Activated T-cell treated with anti-CD3 and anti-CD28 coated beads, Interleukin-2, amount 50 U/mL, for 48 hours (primary cell): ENCODE measurements around the gene MYEOV.

Experiments
- DNase-seq, 2 experiments: peaks; one replicate each; pipeline ENCODE4 v3.0.0-alpha.2; 2020

MYEOV gene

GRCh38 chr11:69288883-69289242, 5.1 kb upstream of the MYEOV start:
- no peak for DNase-seq

DNA sequence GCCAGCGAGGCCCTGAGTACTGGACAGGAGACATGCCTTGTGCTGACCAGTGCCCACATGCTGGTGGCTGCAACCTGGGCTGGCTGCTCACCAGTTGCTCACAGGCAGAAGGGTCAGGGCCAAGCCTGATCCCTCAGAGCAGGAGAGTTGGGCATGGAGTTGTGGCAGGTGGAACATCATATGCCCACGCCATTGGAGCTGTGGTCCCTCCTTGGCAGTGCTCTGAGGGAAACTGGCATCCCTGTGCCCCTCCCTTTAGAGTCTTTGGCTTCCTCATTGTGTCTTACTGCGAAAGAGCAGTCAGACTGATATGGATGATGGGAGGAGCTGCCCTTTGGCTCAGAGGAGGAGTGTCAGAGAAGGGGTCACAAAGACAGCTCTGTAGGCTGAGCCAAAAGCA, 3.1 kb upstream of the MYEOV start:
- DNase-seq = no peak

- no peak for DNase-seq
These were observed 2.4 kb upstream of the MYEOV start for GRCh38 chr11:69291459-69292110.

DNA sequence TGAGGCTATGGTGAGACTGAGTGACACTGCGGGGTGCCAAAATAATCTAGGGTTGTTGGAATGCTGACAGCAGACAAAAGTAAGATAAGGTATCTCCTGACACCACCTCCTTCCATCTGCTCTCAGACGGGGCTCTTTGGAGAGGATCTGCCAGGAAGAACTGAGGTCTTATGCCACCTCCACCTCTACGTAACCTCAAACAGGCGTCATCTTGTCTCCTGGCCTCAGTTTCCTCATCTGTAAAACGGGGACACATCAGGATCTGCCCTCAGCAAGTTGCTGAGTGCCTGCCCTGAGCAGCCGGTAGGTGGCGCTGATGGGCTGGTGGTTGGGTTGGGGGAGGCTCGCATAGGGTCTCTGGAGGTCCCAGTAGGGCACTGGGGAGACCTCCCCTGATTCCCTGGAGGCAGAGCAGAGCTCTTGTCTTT, 1.7 kb upstream of the MYEOV start:
- DNase-seq = peak; percentile 67 to 69

DNA sequence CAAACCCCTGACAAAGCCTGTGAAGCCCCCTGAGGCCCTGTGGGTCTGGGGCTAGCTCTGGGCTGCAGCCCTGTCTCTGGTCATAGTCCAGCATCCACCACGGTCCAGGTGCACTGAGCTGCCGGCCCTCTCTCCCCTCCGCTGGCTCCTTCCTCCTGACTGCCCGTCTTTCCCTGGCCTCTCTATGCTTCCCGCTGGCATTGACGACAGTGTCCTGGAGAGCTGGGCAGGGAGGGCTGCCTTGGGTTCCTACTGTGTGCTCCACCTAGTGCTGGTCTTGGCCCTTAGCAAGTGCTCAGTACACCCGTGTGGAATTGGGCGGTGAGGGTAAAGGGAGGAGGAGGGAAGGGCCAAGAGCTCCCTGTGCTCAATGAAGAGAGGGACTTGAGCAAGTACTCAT, 868 bp upstream of the MYEOV start:
- no peak for DNase-seq

DNA sequence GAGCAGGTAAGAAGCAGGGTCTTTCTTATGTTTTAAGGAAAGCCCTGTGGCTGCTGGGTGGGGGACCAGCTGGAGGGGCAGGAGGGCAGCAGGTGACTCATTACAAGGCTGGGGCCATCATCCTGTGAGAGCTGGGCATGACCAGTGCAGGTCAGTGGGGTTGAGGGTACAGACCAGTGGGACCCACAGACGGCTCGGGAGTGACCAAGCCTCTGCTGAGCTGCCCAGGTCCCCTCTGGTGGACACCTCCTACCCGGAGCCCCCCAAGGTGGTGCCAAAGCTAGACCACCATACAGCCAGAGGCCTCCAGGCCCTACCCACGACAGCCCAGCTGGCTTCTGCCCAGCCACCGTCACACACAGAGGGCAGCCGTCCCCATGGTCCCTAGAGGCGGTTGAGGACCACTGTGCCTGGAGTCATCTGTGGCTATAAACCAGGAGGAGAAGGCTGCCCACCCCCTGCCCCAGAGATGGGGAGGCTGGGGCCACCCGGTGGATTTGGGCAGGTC, 670 bp downstream of the MYEOV start:
- DNase-seq = no peak

- DNase-seq = no peak
These were observed 1.4 kb downstream of the MYEOV start for GRCh38 chr11:69295079-69295994.

DNA sequence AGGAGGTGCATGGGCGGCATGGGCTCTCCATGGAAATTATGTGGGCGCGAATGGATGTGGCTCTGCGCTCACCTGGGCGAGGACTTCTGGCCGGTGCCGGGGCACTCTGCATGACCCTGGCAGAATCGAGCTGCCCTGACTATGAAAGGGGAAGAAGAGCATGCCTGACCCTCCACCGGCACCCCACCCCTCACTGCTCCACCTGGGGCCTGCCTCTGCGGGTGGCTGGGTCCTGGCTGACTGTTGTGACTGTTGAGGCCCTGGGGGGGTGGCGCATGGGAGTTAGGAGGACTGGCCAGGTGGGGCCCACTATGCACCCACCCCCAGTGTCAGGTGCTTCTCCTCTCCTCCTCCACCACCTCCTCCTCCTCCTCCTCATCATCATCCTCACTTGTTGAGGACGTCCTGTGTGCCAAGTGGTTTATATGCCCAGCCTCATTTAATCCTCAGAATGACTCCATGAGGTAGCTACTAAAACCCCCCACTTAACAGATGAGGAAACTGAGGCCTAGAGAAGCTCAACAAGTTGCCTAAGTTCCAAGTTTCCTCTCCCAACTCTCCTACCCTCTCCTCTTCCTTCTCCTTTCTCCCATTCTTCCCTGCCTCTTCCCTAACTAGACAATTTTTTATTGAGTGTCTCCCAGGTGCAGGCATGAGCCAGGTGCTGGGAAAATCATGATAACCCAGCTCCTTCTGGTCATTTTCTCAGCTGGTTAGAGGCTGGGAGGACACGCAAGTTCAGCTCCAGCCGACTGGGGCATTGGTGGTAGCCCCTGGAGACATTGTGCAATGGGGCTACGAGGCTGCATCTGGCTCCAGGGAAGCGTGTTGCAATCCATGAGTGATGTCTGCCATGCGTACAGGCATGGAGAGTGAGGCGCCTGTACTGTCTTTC, 2.3 kb downstream of the MYEOV start:
- DNase-seq = no peak

DNA sequence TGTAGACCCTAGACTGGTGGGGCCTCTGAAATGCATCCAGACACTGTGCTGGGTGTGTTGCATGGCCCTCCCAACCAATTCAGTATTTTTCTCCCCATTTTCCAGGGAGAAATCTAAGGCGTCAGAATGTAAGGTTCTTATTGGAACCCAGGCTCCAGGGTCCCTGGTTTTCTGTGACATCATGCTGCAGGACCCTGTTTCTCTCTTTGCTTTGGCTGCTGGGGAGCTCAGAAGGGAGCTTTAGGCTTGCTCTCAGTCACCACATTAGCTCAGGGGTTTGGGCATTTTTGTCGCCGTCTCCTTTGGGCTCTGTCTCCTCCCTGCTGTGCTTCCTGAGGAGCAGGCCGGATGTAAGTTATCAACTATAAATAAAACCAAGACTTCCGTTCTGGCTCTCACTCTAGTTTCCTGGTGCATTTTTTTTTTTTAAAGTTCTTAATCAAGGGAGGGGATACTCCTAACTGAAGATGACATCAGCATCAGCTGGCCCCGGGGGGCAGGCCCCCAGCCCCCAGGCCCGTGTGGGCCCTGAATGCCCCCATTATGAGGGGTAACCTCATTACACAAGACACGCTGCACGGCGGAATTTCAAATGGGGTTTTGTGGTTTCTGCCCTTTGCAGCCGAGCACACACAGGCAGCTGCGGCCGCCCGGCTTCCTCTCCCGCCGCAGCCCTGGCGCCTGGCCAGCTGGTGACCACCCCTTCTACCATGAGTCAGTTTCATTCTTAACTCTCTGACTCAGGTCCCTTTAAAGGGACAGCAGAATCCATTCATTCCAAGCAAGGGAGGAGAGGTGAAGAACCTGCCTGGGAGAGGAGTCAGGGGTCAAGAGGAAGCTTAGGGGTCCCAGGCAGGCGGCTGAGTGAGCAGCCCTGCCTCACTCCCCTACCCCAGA, 3.2 kb downstream of the MYEOV start:
- DNase-seq = peak; percentile 92

DNA sequence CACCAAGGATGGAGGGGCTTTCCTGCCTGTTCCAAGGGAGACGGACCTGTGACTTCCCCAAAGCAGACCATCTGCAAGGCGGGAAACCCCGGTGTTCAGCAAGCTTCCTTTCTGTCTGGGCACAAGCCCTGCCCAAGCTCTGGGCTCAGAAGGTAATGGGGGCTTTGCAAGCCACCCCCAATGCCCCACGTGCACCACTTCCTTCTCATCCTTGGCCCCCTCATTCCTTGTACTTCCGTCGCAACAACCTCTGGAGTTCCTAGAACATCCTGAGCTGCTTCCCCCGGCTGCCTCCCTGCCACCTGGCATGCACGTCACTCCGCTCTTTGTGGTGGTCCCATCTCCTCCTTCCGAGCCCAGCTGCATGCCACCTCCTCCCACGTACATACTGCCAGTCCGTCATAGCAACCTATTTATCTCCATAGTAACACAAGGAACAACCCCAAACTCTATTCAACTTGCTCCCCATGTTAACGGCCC, 3.9 kb downstream of the MYEOV start:
- DNase-seq = peak in 1 of 2 experiments; percentile 46

DNA sequence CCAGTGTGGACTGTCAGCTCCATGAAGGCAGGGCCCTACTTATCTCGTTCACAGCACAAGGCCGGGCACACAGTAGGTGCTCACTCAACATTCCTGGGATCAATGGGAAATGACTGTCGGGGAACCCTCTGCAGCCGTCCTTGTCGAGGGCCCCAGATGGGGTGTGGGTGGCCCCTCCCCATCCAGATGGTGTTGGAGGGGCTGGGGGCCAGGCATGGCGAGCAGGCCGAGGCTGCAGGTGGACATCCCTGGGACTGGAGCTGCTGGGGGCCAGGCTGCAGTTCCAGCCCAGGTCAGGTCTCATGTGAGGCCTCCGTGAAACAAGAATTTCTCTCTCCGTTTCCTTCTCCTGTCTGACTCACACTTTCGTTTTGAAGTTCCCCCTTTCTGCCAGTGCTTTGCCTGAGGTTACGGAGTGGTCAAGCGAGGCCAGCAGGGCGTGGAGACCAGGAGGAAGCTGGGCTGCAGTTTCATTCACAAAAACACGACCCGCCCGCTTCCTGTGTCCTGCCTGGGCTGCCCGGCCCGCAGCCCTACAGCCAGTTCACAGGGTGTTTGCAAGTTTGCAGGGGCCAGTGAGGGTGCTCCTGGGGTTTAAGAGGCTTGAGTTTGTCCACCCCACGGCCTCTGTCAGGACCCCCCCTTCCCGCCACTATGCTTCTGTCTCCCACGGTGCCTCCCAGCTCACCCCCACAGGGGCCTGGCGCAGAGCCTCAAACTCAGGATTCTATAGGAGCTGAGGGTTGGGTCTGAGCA, 4.5 kb downstream of the MYEOV start:
- DNase-seq = no peak

- no peak for DNase-seq
These were observed 5.1 kb downstream of the MYEOV start for GRCh38 chr11:69299023-69299461.

- DNase-seq = no peak
These were observed 5.6 kb downstream of the MYEOV start for GRCh38 chr11:69299572-69299971.

DNA sequence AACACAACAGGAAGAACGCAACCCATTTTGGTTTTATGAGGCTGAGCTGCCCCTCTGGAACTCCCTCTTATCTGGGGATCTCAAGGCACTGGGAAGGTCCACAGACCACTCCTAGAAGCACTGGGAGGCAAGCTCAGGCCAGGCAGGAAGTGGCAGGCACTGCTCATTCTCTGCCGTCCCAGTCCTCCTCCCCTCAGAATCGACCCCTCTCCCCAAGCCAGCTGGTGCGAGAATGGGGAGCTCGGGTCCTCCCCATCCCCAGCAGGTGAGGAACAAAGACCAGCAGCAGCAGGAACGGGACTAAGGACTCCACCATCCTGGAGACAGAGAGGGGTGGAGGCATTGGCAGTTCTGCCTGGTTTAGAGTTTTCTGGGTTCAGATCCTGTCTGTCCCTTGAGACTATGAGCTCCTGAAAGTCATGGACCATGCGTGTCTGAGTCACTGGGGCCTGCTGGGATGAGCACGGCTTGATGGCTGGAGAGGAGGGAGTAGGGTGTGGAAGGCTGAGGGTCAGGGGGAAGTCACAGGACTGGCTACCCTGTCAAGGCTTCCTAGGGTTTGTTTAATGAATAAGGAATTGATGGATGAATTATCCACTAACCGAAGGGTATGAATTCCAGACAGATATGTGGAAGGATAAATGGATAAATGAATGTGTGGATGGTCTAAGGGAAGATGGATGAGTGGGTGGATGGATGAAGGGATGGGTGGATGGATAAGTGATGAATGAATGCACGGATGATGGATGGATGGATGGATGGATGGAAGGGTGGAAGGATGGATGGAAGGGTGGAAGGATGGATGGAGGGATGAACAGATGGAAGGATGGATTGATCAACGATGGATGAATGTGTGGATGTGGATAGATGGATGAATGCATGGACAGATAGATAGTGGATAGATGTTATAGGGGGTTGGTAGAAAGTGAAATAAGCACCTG, 6.4 kb downstream of the MYEOV start:
- DNase-seq = no peak

DNA sequence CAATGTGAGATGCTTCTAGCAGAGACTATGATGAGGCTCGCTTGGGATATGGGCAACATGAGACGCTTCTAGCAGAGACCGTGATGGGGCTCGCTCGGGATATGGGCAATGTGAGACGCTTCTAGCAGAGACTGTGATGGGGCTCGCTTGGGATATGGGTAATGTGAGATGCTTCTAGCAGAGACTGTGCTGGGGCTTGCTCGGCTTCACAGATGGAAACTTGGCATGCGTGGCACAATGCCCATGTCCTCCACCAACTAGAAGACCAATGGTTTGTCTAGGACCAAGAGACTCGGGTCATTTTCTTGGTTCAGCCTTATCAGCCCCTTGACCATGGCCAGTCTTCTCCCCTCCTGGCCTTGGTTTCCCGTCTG, 7.1 kb downstream of the MYEOV start:
- DNase-seq = no peak

GRCh38 chr11:69301455-69302401, 7.8 kb downstream of the MYEOV start:
- DNase-seq = peak; percentile 57 to 66

- DNase-seq = no peak
These were observed 8.6 kb downstream of the MYEOV start for GRCh38 chr11:69302447-69303020.

DNA sequence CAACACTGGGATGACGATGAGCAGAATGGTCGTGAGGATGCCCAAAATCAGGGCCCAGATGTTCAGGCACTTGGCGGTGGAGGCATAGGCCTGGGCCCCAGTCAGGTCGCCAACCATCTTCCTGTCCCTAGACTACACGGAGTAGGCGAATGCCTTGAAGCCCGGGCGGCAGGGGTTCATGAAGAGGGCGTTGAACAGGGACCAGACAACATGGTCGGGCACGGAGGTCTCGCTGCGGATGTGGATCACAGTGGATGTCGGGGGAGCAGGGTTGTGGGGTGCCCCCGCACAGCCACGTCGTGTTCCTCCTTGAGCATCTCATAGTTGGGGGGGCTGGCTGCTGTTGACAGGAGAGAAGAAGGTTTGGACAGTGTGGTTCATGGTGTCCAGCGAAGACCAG, 9.5 kb downstream of the MYEOV start:
- no peak for DNase-seq
